HuH-7.5 (cell line): ENCODE data around the gene PIP5K1C.

ENCODE experiments used
- DNase-seq: peaks from one replicate; pipeline ENCODE4 v3.0.0; 2011; ENCODE audit warnings: low spot score

The PIP5K1C gene

DNA sequence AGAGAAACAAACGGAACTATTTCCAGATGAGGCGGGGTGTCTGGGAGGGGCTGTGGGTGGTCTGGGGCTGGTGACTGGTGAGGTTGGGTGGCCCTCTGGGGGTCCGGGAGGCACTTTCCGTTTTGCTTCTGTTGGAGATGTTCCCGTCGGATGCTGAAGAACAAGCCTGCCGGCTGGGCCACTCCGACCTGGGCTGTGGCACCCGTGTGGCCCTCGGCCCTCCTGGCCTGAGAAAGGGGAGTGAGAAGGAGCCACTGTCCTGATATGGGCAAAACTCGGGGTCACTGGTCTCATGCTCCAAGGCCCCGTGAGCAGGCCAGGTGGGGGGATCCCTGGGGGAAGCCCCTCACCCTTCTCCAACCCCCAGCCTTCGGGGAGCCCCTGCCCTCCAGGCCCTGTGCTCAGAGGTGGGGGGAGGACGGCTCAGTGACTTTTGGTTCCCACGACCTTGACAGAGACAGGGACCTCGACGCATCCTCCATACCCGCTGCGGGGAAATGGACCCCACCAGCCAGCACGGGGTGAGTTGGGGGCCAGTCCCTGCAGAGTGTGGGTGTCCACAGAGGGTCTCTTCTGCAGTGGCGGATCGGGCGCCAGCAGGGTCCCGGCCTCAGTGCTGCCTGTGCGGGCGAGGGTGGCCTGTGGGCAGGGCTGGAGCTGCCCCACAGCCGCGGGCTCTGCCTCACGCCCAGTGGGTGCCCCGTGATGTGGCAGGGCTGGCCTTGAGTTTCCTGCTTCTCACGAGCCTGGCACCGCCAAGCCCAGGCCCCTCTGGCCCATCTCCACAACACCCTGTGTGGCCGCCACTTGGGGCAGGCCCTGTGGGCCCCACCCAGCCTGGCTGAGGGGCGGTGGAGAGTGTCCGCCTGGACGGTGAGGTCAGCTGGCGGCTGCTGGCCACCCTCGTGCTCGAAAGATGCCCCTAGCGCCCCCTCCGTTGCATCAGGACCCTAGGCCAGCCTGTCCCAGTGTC is 89.2 kb downstream of the PIP5K1C start:
- no peak for DNase-seq

- no peak for DNase-seq
These were observed 90.2 kb downstream of the PIP5K1C start for GRCh38 chr19:3609779-3610719.

DNA sequence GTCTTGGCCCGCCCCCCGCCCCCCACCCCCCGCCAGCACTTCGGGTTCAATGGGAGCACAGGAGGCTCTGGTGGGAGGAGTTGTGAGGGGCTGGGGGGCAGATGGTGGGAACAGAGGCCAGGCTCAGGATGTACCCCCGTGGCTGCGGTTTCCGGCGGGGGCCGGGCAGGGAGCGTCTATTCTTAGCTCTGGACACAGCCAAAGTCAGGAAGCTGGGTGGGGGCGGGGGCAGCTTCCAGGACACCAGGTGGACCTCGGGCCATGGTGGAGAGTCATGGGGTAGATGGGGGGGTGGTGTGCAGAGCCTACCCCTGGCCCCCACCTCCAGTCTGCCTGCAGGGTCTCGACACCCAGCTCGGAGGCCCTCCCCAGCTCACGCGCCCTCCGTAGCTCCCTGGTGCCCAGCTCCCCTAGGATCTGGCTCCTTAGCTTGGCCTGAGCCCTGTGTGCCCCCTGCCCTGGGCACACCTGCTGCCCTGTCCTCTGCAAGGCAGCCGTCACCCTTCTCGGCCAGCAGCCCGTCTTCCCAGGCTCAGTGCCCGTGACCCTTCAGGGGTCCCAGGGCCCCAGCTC is 91.4 kb downstream of the PIP5K1C start:
- no peak for DNase-seq

GRCh38 chr19:3608079-3608641 is 92.1 kb downstream of the PIP5K1C start:
- no peak for DNase-seq

DNA sequence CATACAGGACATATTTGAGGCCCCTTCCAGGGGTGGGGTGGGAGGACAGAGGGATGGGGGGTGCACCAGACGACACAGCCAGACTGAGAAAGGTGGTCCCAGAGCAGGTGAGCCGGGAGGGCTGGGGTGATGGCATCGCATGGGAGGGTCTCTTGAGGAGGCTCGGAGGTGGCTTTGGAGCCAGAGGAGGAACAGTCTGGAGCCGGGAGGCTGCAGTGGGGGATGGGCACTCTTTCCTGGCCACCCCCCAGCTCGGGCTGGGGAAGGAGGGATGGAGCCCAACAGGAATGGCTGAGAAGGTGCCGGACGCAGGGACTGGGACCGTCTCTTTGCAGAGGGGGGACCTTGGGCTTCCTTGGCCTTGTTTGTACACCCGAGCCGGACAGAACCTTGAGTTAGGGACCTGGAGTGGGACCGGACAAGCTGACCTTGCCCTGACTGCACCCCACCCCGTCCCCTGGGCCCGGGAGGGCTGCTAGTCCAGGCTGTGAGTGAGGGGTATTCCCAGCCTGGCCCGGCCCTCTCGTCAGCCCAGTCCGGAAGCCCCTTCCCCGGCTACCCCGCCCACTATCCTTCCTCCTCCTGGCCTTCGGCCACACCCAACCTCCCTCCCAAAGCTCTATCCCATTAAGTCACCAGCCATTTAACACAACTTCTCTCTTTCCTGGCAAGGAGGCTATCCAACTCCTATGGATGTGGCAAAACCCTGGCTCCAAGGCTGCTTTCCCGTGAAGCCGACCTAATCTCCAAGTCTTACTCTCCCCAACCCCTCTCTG is 92.8 kb downstream of the PIP5K1C start:
- DNase-seq = no peak

DNA sequence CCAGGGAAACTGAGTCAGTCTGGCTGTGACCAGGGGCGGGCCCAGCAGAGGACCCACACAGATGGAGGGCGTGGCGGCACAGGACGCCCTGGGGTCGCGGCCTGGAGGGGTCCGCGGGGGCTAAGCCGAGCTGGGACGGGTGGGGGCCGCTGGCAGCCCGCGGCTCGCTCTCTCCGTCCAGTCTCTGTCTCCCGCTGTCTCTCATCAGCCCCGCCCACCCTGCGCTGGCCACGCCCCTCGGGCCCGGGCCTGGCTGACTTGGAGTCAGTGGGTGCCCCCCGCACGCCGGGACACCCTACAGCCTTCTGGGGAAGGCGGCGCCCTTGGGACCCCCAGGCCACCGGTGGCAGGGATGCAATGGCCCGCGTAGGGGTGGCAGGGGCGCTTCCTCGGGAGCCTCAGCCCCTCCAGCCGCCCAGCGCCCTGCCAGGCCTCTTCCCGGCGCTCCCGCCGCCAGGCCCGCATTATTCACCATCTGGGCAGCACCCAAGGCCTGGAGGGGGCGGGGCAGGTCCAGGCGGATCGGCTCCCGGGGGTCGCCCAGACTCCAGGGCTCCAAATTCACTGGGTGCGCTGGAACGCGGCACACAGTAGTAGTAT is 93.5 kb downstream of the PIP5K1C start, which contains the start of gene TBXA2R:
Gene TBXA2R, minus strand, starts transcription at position 186 of the 600 bp plus-strand sequence. CDS start 6,241 bp downstream, outside the sequence.
- peak; percentile 80 for DNase-seq

DNA sequence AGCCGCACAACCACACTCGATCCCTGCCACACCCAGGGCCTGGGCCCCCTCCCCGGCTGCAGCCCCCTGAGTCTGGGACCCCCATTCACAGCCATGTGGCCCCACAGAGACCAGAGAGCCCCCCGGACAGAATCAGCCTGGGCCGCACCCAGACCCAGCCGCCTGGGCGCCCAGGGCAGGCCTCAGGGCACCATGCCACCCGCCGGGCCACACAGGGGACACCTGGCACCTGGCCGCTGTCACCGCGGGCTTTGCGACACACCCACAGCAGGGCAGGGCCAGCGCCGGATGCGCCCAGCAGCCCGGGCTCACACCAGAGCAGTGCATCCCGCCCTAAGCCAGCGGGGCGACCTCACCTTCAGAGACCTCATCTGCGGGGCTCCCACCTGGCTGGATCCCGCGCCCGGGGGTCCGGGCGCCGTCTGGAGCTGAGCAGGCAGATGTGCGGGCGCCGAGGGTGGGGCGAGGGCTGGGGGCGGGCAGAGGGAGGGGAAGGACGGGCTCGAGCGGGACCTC is 94.0 kb downstream of the PIP5K1C start:
- no peak for DNase-seq

GRCh38 chr19:3605770-3606169 is 94.5 kb downstream of the PIP5K1C start:
- DNase-seq = no peak

- no peak for DNase-seq
These were observed 94.9 kb downstream of the PIP5K1C start for GRCh38 chr19:3605361-3605760.

DNA sequence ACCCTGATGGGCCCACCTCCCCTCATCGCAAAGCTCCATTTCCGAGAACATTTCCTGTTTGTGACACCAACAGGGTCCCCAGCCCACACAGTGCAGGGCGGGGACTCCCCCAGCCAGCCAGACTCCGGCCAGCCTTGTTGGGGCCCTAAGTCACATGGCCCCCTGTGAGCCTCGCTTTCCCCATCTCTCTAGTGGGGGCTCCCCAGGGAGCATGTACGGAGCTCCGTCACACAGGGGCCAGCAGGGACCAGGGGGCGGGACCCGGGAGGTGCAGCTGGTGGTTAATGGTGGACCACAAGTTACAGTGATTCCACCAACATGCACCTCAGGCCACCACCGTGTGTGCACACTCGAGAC is 95.3 kb downstream of the PIP5K1C start:
- DNase-seq = no peak

DNA sequence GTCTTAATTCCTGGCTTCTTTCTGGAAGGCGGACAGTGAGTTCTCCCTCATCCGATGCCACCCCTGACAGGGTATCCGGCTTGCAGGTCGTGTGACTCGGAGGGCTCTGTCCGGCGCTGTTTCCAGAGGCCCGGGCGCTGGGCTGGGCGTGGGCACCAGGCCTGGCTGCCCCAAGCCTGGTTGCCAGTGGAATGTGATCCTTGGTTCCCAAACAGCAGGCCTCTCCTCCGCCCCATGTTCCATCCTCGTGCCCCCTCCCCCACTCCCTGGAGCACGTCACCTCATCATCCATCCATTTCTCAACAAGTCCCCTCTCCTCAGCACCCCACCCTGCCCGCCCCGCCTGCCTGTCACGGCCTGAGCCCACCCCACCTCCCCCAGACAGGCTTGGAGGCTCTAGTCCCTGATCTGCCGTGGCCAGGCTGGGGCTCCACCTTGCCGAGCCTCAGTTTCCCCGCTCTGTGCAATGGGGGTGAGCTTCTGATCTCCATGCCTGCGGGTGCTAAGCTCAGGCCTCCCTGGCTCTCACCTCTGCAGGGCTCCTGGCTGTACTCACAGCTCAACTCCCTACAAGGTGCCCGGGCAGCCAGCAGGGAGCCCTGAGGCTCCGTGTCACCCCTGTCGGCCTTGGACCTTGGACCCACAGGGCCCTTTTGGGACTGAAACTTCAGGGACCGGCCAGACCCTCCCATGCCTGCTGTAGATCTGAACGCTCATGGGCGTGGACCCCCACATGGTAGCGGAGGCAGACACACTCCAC is 95.9 kb downstream of the PIP5K1C start:
- no peak for DNase-seq

DNA sequence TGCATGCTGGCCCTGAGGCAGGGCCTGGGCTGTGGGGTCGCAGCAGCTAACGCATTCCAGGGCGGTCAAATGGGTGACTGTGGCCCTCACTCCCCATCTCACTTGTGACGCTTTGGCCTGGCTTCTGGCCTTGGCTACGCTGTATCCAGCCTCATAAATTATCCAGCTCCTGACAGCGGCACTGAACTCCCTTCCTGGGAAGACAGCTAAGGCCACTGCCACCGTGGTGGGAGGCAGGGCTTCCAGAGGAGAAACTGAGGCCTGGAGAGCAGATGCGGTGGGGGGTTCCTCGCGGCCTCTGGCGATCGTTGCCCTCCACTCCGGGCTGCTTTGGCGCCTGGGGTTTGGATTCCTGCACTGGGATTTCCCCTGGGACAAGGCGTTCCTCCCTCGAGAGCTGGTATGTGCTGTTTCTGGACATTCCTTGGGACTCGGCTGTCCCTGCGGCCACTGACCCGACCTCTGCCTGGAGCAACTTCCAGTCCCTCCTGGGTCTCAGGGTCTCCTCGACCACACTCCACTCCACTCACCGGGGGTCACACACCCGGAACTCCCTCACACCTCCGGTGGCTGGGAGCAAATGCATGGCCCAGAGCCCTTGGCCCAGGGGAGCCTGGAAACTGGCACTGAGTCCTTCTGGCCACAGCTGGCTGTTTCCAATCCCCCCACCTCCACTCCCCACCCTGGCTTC is 97.0 kb downstream of the PIP5K1C start:
- DNase-seq = no peak

DNA sequence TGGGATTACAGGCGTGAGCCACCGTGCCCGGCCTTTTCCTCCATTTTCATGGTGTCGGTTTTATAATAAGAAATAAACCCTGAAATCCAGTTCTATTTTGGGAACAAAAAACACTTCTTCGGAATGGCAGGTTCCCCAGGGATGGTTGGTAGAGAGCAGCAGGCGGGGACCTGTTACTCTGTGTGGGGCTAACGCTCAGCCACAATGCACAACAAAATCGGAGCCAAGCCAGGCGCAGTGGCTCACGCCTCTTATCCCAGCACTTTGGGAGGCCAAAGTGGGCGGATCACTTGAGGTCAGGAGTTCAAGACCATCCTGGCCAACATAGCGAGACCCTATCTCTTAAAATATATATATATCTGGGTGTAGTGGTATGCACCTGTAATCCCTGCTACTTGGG is 99.2 kb downstream of the PIP5K1C start:
- no peak for DNase-seq

DNA sequence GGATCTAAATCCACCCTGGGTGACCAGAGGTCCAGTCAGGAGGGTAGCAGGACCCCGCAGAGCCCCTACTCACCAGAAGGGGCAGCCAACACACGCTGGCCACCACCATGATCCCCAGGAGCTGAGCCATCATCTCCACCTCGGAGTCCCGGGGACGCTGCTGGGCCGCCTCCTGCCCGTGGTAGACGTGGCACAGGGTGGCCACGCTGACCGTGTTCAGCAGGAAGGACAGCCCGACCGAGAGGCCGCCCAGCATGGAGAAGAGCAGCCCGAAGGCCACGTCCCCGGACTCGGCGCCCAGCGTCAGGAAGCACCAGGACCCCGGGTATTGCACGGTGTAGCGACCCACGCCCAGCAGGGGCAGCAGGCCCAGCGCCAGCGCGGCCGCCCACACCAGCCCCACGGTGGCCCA is 100.5 kb downstream of the PIP5K1C start:
- DNase-seq = peak; percentile 95

- DNase-seq = no peak
These were observed 104.7 kb downstream of the PIP5K1C start for GRCh38 chr19:3595521-3596061.

DNA sequence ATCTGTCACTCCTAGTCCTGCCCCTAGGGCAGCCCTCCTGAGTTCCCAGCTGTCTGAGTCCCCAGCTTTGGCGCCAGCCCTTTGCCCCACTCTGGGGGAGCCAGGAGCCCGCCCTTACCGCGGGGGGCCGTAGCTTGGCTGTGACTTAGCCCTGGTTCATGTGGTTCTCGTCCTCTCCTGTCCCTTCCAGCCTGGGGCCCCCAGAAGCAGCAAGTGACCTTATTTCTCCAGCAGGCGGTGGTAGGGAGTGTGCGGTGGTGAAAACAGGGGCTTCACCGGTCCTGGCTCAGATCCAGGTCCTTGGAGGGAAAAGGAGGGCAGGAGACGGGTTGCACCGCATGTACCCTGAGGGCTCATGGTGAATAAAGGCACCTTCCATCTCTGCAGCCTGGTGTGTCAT is 107.1 kb downstream of the PIP5K1C start:
- DNase-seq = no peak

GRCh38 chr19:3591876-3592613 is 108.2 kb downstream of the PIP5K1C start:
- DNase-seq = no peak

- no peak for DNase-seq
These were observed 109.1 kb downstream of the PIP5K1C start for GRCh38 chr19:3590991-3591659.
